Measurements from ENCODE around the gene NPSR1. TPM values are rescaled to one million over a fixed set of nuclear protein-coding genes. Genes with fewer than 3 reads are reported as not detected.

Gene NPSR1
- total and polyA plus RNA-seq, 9 of the 15 experiments (the other 6 are each of a cell fraction or from before 2014, with no cell fraction given): not detected

DNA sequence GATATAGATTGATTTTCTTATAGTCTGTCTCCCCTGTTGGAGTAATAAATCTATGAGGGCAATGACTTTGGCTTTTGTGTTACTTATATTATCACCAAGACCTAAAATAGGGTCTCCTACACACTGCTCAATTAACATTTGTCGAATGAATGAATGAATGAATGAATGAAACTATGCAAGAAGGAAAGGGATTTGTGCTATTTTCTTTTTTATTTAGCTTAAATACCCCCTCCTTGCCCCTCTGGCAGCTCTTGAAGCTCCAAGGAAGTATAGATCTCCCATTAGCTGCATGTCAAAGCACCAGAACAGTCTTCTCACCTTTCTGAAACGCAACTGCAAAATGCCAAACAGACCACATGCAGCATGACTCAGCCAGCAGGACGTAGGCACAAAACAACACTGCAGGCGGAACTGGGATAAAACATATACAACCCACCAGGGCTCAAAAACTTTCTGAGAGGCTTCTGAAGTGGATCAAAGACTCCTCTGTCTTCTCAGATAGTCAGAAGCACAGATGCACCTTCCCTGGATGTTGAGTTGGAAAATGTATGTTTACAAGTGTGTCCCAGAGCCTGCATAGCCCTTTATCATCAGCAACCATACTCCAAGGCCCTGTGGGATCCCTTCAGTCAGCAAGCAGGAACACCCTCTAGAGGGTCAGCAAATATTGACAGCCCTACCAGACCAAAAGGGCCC lies 187.8 kb downstream of the NPSR1 start (continued):
- peak; percentile 31; the same call in 1 of the 2 replicates for TF ChIP-seq ATF3 (IDR thresholded peaks at IDR 0.05)
- no peak for TF ChIP-seq ATF3 (CRISPR knock-in tag; conservative IDR thresholded peaks at IDR 0.05)
- TF ChIP-seq, protein P1, sequence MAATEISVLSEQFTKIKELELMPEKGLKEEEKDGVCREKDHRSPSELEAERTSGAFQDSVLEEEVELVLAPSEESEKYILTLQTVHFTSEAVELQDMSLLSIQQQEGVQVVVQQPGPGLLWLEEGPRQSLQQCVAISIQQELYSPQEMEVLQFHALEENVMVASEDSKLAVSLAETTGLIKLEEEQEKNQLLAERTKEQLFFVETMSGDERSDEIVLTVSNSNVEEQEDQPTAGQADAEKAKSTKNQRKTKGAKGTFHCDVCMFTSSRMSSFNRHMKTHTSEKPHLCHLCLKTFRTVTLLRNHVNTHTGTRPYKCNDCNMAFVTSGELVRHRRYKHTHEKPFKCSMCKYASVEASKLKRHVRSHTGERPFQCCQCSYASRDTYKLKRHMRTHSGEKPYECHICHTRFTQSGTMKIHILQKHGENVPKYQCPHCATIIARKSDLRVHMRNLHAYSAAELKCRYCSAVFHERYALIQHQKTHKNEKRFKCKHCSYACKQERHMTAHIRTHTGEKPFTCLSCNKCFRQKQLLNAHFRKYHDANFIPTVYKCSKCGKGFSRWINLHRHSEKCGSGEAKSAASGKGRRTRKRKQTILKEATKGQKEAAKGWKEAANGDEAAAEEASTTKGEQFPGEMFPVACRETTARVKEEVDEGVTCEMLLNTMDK (IDR thresholded peaks at IDR 0.05; ENCODE audit: borderline replicate concordance, insufficient read depth, low read depth, low read length, poor library complexity, severe bottlenecking): no peak
- TF ChIP-seq MIER1 (IDR thresholded peaks at IDR 0.05; ENCODE audit: low read depth): no peak
- TF ChIP-seq ZMIZ1 (IDR thresholded peaks at IDR 0.05; ENCODE audit: low read depth in 2 of 2, low read length in 2 of 2): no peak
- TF ChIP-seq PCBP1 (IDR thresholded peaks at IDR 0.05; ENCODE audit: low read depth, low read length, poor library complexity, severe bottlenecking): no peak
- TF ChIP-seq XRCC3 (IDR thresholded peaks at IDR 0.05): no peak
- TF ChIP-seq NFXL1 (CRISPR knock-in tag; IDR thresholded peaks at IDR 0.05): no peak
- no peak for TF ChIP-seq NR2C2 (CRISPR knock-in tag; IDR thresholded peaks at IDR 0.05)
- no peak for TF ChIP-seq NR2C2 (tag; IDR thresholded peaks at IDR 0.05)

All from K562 (cell line).